ENCODE data around the gene ASCC1. TPM values are rescaled to one million over a fixed set of nuclear protein-coding genes. Genes with fewer than 3 reads are reported as not detected.
A peak's percentile ranks its signal among the peaks of the same experiment; 100 is the strongest.
"Not testable (repeated sequence)": the region's sequence is repeated elsewhere in the genome, so short reads cannot be mapped to it uniquely, and the experiment has no call there.

ASCC1 gene
- total RNA-seq, 1 experiment from 2014 or later: 12.6 TPM

DNA sequence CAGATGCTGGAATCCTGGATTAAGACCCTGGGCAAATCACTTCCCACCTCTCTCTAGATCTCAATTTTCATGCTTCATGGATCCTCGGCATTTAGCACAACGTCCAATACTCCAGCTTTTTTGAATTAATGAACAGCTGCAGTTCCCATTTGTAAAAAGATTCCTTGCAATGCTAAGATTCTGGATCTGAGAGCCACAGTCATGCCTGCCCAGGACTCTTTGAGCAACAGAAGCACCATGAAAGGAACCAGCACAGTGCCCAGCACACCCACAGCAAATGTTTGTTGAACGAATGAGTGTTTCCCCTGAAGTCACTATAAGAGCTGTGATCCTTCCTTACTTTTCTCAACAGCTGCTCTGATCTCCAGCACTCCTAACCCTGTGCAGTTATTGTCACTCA lies 36.9 kb upstream of the ASCC1 start:
- no peaks in the 10 kb centered on the region for H3K9me3 ChIP-seq
- H3K27me3 ChIP-seq: no peaks in the 10 kb centered on the region
- H3K4me3 ChIP-seq: no peak overlapping the region
- no peaks in the 10 kb centered on the region for H3K36me3 ChIP-seq
- no peak for DNase-seq

DNA sequence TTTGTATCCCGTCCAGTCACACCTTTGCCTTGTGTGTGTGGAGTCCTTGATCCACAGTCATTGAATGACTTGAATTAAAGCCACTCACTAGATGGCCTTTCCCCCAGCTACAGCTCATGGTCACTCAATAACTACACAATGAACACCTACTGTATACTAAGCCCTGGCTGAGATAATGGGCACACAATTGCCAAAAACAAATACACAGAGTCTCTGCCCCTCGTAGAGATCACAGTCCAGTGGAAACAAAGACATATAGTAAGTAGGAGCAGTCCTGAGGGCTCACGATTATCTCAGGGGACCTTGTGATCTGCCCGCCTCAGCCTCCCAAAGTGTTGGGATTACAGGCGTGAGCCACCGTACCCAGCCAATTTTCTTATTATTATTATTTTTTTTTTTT lies 35.6 kb upstream of the ASCC1 start:
- no peak for DNase-seq
- no peaks in the 10 kb centered on the region for H3K36me3 ChIP-seq

DNA sequence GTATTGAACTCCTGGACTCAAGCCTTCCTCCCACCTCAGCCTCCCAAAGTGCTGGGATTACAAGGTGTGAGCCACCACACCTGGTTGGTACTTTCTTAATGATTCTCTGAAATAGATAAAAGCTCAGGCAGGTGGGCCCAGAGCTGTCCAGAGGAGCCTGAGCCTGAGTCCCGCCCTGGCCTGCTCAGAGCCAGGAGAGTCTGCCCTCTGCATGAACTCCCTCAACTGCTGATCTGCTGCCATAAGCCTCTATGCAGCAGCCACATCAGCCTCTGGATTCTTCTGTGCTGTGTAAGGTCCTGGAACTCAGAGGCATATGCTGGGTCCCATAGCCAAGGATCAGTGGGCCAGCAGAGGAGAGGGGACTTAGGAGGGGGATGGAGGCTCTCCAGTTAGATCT lies 34.6 kb upstream of the ASCC1 start:
- H3K36me3 ChIP-seq: no peaks in the 10 kb centered on the region
- H3K9me3 ChIP-seq: no peaks in the 10 kb centered on the region
- peak; percentile 84 for DNase-seq
- H3K27me3 ChIP-seq: no peaks in the 10 kb centered on the region
- no peak overlapping the region for H3K4me3 ChIP-seq

More for the DNA sequence above, 35.6 kb upstream of the ASCC1 start:
- H3K27me3 ChIP-seq: no peaks in the 10 kb centered on the region
- H3K4me3 ChIP-seq: no peak overlapping the region
- H3K9me3 ChIP-seq: no peaks in the 10 kb centered on the region

DNA sequence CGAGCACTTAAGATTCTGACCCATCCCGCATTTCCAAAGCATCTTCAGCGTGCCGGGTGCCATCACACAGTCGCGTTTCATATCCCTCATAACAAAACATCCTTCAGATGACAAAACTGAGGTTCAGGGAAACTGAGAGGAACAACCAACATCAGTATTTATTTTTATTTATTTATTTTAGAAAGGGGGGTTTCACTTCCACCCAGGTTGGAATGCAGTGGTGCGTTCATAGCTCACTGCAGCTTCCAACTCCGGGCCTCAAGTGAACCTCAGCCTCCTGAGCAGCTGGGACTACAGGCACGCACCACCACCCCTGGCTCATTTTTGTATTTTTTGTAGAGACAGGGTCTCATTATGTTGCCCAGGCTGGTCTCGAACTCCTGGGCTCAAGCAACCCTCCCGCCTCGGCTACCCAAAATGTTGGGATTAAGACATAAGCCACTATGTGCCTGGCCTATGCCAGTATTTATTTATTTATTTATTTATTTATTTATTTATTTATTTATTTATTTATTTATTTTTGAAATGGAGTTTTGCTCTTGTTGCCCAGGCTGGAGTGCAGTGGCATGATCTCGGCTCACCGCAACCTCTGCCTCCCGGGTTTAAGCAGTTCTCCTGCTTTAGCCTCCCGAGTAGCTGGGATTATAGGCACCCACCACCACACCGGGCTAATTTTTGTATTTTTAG lies 33.2 kb upstream of the ASCC1 start:
- not testable (repeated sequence) for H3K36me3 ChIP-seq, H3K4me3 ChIP-seq, DNase-seq, H3K9me3 ChIP-seq, H3K27me3 ChIP-seq

DNA sequence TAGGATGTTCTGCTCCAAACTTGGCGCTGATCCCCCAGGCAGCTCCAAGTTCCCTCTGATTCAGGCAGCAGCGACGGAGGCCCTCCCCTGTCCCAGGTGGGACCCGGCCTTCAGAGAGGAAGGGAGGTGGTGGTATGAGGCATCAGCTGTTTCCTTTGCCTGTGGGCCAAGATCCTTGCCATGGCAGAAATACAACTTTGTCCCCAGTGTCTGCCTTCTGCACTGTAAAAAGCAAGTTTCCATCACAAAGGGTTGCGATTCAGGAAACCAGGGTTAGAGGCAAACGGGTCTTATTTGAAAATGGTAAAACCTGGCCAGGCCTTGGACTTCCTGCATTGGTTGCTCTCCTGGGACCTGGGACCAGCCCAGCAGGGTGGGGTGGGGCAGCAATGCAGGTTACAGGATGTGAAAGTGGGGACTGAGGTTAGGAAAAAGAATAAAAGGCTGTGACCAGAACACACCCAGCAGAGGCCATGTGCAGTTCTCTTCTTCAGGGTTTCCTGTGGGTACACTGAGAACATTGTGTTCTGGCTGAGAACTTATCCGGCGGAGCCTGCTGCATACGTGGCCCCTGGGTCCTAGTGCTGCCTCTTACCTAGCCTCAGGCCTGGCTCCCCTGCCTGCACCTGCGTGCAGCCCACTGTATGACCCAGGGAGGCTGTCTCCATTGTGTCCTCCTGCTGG lies 32.5 kb upstream of the ASCC1 start:
- H3K4me3 ChIP-seq: 0 out of 2 replicates have a peak overlapping the region, but pooled peaks have one; percentile 6
- no peaks in the 10 kb centered on the region for H3K9me3 ChIP-seq
- no peaks in the 10 kb centered on the region for H3K36me3 ChIP-seq
- DNase-seq: no peak
- no peaks in the 10 kb centered on the region for H3K27me3 ChIP-seq

DNA sequence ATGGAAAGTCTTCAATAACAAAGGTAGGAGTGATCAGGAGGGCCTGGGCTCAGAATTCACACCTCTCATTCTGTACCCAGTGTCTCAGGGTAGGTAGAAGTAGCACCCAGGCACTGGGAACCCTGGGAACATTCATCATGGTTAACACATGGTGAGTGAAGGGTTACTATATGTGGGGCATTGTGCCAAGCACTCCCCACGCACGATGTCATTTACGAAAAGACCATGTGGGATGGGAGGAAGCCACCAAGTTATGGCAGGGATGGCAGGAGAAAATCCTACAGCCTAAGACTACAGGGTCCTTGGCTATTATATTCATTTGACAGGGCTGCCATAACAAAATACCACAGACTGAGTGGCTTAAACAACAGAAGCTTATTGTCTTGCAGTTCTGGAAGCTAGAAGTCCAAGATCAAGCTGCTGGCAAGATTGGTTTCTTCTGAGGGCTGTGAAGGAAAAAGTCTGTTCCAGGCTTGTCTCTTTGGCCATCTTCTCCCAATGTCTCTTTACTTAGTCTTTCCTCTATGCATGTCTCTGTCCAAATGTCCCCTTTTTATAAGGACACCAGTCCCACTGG lies 30.0 kb upstream of the ASCC1 start:
- Histone ChIP-seq H3K27me3 (no peaks in the 10 kb centered on the region), H3K4me3 (no peak overlapping the region), H3K9me3 (no peaks in the 10 kb centered on the region), H3K36me3 (no peaks in the 10 kb centered on the region)
- DNase-seq: no peak

DNA sequence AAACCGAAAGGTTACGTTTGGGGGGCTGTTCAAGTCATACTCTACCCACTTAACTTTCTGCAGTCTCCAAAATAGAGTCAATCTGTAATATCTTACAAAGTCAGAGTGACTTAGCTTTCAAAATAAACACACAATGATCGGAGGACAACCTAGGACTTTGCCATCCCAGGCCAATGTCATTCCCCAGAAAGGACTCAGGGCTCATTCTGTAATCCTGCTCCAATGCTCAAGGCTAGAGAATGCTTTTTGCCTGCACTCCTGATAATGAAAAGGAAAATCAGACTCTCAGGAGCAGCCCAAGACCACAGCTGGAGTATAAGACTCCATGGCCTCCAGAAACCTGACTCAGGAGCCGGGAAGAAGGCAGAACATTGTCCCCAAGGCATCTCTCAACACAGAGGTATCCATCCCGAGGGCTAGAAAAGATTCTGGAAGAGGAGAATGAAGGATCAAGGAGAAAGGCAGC lies 28.5 kb upstream of the ASCC1 start:
- Histone ChIP-seq H3K27me3 (no peaks in the 10 kb centered on the region), H3K4me3 (no peak overlapping the region), H3K9me3 (no peaks in the 10 kb centered on the region), H3K36me3 (no peaks in the 10 kb centered on the region)
- DNase-seq: no peak

DNA sequence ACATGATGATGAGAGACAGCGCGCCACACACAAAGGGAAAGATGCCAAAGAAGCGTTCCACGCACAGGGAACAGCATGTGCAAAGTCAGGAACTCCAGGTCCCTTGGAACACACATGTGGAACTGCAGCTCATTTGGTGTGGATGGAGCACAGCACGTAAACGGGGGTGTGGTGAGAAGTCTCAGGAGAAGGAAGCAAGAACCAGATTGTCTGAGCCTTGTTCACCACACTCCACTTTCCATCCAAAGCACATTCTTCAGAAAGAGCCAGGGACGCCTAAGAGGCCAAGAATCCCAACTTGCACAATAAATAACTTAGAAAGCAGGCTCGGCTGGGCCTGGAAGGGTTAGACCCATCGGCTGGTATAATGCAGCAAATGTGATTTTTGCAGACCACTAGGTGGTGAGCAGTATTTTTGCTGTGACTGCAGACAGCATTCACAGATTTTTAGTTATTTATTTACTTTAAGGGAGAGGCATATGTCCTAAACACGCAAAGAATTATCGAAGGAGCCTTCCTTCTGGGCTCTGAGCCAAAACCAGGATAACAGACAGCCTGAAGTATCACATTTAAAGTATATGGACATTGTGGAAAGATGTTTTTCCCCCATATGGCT lies 27.9 kb upstream of the ASCC1 start:
- DNase-seq: peak; percentile 81
- no peak overlapping the region for H3K4me3 ChIP-seq
- H3K9me3 ChIP-seq: no peaks in the 10 kb centered on the region
- no peaks in the 10 kb centered on the region for H3K36me3 ChIP-seq
- H3K27me3 ChIP-seq: no peaks in the 10 kb centered on the region

DNA sequence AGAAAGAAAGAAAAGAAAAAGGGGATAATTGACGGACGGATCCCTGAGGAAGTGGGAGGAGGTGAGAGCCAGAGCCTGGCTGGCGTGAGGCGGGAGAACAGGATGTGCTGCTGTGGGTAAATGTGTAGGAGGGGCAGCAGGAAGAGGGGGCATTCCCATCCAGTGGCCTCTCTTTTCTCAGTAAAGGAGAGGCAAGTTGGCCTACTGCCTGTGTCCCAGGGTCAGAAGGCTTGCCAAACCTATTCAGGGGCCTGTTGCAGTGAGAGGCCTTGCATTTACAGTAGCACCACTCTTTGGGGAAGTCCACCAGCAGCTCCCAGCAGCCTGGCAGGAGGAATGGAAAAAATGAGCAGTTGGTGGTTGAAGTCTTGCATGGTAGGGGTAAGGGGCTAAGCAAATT lies 26.6 kb upstream of the ASCC1 start:
- peak; percentile 38 for DNase-seq
- Histone ChIP-seq H3K4me3 (no peak overlapping the region), H3K9me3 (no peaks in the 10 kb centered on the region), H3K36me3 (no peaks in the 10 kb centered on the region), H3K27me3 (no peaks in the 10 kb centered on the region)

DNA sequence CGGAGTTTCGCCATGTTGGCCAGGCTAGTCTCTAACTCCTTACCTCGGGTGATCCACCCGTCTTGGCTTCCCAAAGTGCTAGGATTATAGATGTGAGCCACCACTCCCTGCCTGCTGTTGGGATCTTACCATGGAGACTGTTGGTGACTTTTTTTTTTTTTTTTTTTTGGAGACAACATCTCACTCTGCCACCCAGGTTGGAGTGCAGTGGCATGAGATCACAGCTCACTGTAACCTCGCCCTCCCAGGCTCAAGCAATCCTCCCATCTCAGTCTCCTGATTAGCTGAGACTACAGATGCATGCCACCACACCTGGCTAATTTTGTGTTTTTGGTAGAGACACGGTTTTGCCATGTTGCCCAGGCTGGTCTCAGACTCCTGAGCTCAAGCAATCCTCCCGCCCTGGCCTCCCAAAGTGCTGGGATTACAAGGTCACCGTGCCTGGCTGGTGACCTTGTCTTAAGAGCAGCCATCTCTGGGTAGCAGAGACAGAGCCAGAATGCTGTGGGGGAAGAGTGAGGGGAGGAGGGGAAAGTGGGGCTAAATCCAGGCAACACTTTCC lies 25.7 kb upstream of the ASCC1 start:
- Histone ChIP-seq H3K36me3 (no peaks in the 10 kb centered on the region), H3K9me3 (no peaks in the 10 kb centered on the region), H3K27me3 (no peaks in the 10 kb centered on the region), H3K4me3 (no peak overlapping the region)
- DNase-seq: no peak

DNA sequence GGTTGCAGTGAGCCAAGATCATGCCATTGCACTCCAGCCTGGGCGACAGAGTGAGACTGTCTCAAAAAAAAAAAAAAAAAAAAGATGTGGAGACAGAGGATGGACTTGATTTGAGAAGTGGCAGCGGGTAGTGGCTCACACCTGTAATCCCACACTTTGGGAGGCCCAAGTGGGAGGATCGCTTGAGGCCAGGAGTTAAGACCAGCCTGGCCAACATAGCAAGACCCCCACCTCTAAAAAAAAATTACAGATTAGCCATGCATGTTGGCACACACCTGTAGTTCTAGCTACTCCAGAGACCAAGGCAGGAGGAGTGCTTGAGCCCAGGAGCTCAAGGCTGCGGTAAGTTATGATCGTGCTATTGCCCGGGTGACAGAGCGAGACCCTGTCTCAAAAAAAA lies 24.3 kb upstream of the ASCC1 start:
- H3K36me3 ChIP-seq: no peaks in the 10 kb centered on the region
- H3K4me3 ChIP-seq: no peak overlapping the region
- H3K27me3 ChIP-seq: no peaks in the 10 kb centered on the region
- no peaks in the 10 kb centered on the region for H3K9me3 ChIP-seq
- DNase-seq: no peak

DNA sequence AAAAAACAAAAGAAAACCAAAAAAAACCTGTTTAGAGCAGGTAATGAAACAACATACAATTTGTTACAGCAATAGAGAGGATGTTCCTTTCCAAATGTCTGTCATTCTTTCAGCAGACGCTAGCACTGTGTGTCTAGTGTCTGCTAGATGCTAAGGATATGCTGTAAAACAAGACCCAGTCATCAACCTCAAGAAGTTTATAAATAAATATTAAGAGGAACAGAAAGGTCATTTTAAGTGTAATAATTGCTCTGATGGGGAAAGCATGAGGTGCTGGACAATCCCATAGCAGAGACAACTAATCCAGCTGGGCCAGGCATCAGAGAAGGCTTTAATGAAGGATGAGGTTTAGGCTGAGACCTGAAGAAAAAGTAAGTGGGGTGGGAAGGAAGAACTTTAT lies 23.3 kb upstream of the ASCC1 start:
- Histone ChIP-seq H3K27me3 (no peaks in the 10 kb centered on the region), H3K36me3 (peaks cover 3% of the 10 kb centered on the region), H3K4me3 (no peak overlapping the region), H3K9me3 (no peaks in the 10 kb centered on the region)
- no peak for DNase-seq

DNA sequence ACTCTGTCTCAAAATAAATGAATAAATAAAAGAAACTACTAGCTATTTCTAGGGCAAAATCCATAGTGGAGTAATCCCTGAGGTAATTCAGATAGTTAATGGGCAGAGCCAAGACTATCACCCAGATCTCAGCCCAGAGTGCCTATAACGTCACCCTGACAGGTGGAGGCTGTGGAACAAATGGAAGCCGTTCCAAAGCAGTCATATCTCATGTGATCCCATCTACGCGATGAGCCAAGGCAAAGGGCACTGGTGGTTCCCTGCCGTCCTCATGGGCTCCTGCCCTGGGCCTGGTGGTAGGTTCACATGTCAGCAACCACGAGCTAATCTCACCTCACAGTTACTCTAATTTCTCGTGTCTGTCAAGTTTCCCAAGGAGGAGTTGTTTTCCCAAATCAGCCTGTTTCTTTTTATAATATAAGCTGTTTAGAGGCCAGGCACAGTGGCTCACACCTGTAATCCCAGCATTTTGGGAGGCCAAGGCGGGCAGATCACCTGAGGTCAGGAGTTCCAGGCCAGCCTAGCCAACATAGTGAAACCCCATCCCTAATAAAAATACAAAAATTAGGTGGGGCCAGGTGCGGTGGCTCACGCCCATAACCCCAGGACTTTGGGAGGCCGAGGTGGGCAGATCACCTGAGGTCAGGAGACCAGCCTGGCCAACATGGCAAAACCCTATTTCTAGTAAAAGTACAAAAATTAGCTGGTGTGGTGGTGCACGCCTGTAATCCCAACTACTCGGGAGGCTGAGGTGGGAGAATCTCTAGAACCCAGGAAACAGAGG lies 22.5 kb upstream of the ASCC1 start:
- Histone ChIP-seq H3K36me3 (peaks cover 7% of the 10 kb centered on the region), H3K27me3 (no peaks in the 10 kb centered on the region), H3K9me3 (no peaks in the 10 kb centered on the region), H3K4me3 (no peak overlapping the region)
- DNase-seq: no peak

DNA sequence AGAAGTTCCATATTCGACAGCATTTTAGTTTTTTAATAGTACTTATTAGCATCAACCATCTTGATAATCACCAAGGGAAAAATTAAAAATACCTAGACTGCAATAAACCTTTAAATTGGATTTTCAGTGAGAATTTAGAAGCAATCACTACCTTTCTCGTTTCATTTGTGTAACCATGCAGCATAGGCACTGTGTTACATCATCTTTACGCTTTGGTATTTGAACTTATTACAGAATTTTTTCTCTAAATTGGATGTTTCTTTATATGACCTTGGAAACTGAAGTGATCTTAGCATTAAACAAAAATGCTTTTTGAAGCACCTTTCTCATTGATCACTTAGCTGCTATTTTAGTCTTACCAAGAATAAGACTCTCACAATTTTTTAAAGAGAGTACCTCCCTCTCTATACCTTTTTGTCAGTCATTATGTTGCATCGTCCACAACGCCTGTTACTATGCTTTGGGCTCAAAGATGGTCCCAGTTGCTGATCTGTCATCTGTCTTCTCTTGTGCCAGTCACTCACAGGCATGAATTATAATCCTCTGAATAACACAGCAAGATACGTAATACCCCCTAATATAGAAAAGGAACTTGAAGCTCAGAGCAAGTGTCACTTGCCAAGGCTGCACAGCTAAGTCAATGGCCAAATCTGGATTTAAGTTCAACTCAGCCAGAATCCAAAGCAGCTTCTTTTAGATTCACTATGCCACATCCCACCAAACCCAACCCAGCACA lies 19.6 kb upstream of the ASCC1 start:
- Histone ChIP-seq H3K27me3 (no peaks in the 10 kb centered on the region), H3K36me3 (peaks cover 21% of the 10 kb centered on the region), H3K4me3 (no peak overlapping the region), H3K9me3 (no peaks in the 10 kb centered on the region)
- no peak for DNase-seq

DNA sequence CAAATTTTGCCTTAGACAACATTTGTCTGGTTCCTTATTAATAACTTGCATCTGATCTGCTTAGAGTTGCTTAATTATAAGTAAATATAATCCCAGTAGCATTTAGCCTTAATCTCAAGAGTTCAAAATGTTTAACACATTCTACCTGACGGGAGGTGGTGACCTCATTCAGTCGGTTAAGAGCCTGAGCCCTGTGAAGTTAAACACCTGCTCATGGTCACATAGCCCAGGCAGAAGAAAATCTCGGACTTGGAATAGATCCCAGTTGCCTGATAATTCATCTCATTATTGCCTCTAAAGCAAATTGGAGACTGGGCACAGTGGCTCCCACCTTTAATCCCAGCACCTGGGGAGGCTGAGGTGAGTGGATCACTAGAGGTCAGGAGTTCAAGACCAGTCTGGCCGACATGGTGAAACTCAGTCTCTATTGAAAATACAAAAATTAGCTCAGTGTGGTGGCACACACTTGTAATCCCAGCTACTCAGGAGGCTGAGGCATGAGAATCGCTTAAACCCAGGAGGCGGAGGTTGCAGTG lies 18.6 kb upstream of the ASCC1 start:
- Histone ChIP-seq H3K36me3 (peaks cover 28% of the 10 kb centered on the region), H3K4me3 (no peak overlapping the region), H3K9me3 (no peaks in the 10 kb centered on the region), H3K27me3 (no peaks in the 10 kb centered on the region)
- DNase-seq: no peak

DNA sequence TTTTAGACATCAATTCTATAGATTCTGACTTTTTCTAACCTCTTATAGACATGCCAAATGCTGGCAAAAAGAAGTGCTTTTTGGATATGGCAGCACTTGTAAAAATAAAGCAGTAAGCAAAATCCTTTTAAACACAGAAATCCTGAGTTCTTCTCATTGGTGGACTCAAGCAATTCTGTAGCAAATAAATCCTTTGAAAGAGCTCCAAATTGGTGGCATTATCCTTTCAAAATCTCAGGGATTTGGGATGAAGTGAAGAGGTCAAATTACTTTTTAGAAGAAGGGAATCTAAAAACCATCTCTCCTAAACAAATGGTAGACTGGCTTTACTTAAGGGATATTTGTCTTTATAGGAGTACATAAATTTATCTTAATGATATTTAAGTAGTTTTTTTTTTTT lies 17.5 kb upstream of the ASCC1 start:
- DNase-seq: no peak
- H3K27me3 ChIP-seq: no peaks in the 10 kb centered on the region
- no peaks in the 10 kb centered on the region for H3K9me3 ChIP-seq
- peaks cover 28% of the 10 kb centered on the region for H3K36me3 ChIP-seq
- H3K4me3 ChIP-seq: no peak overlapping the region

Measured in MG63 (cell line).